ENCODE measurements around the gene RAP1A. TPM values are rescaled to one million over a fixed set of nuclear protein-coding genes. Genes with fewer than 3 reads are reported as not detected.

The RAP1A gene
- total RNA-seq, 1 experiment from 2014 or later = 37.1 TPM

DNA sequence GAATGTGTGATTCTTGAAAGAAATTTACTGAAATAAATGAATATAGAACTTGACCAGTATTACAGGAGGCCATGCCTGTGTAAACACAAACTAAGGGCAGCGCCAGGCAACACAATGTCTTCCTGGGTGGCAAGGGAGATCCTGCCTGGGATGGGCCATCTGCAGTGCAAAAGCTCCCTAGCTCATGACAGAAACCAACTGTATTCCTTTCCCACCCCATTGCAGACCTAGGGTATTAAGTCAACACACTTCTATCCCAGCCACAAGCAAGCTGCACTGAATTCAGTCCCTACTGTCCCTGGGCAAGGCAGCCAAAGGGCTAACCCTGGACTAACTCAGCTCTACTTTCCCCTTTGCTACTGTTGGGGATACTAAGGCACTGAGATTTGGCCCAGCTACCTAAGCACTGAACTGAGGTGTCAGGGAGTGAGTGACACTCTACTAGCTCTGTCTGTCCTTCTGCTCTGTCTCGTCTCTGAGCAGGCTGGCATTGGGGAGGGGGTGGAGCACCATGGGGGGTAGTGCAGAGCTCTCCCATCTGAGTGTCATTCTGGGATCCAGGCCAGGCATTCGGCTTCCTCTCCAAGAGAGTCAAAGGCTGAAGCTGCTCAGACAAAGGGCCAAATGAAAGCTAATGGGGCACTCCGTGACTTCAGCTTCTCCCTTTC lies 117.1 kb downstream of the RAP1A start:
- Histone ChIP-seq H3K27me3 (ENCODE audit: control insufficient read depth, insufficient read depth, low read length) (no peaks in the 10 kb centered on the region; the same call in 1 of the 2 replicates), H3K4me3 (ENCODE audit: low read depth in 2 of 2, low read length in 2 of 2) (no peak overlapping the region), H3K27ac (ENCODE audit: low read length) (no peak overlapping the region), H3K36me3 (ENCODE audit: control insufficient read depth, insufficient read depth, low read length) (no peaks in the 10 kb centered on the region), H3K9me3 (ENCODE audit: control insufficient read depth, insufficient read depth, low read depth, low read length) (no peaks in the 10 kb centered on the region), H3K4me1 (ENCODE audit: control insufficient read depth, insufficient read depth, low read length) (no peaks in the 10 kb centered on the region)
- ChIA-PET CTCF (no interaction called here), POLR2A (interaction anchor here (0.6 kb wide), 1 partner anchor 9 kb away, joined by 3 read pairs; no protein-coding TSS in a partner anchor)
- no TSS peak for BruUV-seq (replicated peaks)
- TF ChIP-seq, protein P1, sequence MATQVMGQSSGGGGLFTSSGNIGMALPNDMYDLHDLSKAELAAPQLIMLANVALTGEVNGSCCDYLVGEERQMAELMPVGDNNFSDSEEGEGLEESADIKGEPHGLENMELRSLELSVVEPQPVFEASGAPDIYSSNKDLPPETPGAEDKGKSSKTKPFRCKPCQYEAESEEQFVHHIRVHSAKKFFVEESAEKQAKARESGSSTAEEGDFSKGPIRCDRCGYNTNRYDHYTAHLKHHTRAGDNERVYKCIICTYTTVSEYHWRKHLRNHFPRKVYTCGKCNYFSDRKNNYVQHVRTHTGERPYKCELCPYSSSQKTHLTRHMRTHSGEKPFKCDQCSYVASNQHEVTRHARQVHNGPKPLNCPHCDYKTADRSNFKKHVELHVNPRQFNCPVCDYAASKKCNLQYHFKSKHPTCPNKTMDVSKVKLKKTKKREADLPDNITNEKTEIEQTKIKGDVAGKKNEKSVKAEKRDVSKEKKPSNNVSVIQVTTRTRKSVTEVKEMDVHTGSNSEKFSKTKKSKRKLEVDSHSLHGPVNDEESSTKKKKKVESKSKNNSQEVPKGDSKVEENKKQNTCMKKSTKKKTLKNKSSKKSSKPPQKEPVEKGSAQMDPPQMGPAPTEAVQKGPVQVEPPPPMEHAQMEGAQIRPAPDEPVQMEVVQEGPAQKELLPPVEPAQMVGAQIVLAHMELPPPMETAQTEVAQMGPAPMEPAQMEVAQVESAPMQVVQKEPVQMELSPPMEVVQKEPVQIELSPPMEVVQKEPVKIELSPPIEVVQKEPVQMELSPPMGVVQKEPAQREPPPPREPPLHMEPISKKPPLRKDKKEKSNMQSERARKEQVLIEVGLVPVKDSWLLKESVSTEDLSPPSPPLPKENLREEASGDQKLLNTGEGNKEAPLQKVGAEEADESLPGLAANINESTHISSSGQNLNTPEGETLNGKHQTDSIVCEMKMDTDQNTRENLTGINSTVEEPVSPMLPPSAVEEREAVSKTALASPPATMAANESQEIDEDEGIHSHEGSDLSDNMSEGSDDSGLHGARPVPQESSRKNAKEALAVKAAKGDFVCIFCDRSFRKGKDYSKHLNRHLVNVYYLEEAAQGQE (IDR thresholded peaks at IDR 0.05; ENCODE audit: insufficient read depth in 1 of 2, low read depth in 2 of 2, low read length in 1 of 2) = no peak
- TF ChIP-seq POLR2AphosphoS5 (IDR thresholded peaks at IDR 0.05; ENCODE audit: low read depth, low read length) = no peak
- DNase-seq (ENCODE audit: low read depth, low spot score) = no peak
- in situ Hi-C loops (cut with HindIII; ENCODE audit: low pct_unique_long_range_greater_than_20kb, low sequenced_read_pairs) = no loop called here
- intact Hi-C loops (cut with micrococcal nuclease; ENCODE audit: unreplicated experiment) = no loop called here
- no peak for ATAC-seq

DNA sequence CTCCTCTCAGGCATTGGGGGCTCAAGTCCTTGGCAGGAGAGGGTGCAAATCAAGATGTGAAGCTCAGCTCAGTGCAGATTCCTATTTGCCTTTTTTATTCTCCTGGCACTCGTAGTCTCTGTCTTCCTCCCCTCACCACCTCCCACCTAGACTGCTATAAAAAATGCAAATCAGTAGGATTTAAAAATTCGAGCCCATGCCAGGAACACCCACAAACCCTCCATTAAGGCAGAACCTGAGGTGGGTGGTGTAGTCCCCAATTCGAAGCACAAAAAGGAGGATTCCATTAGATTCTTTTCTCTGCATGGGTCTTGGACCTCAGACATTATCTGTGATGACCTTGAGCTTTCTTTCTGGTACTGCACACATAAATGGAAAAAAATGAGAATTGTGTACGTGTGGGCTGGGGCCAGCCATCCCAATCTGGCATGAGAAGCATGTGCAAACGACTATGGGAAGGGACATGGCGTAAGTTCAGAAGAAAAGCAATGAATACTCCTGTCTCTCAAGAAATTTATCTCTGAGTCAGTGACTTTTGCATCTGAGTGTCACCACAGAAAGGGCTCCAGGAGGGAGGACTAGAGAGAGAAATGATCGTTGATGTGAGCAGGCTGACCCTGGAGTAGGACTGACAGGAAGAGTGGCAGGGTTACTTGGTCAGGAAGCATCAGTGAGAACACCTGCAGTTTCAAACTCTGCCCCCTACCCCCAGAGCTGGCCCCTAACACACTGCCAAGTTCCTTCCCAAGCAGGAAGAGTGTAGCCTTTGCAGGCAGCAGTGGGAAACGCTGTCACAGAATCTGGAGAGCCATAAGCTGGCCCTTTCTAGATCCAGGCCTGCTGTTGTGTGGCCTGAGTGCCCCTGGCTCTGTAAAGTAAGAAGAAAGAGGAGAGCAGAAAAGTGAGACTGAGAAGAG lies 117.9 kb downstream of the RAP1A start:
- no peaks in the 10 kb centered on the region; the same call in 1 of the 2 replicates for H3K27me3 ChIP-seq (ENCODE audit: control insufficient read depth, insufficient read depth, low read length)
- in situ Hi-C loops (cut with HindIII; ENCODE audit: low pct_unique_long_range_greater_than_20kb, low sequenced_read_pairs) (no loop called here), intact Hi-C loops (cut with micrococcal nuclease; ENCODE audit: unreplicated experiment) (no loop called here)
- no peak overlapping the region for H3K27ac ChIP-seq (ENCODE audit: low read length)
- H3K36me3 ChIP-seq (ENCODE audit: control insufficient read depth, insufficient read depth, low read length) = no peaks in the 10 kb centered on the region
- CTCF ChIA-PET = no interaction called here
- H3K9me3 ChIP-seq (ENCODE audit: control insufficient read depth, insufficient read depth, low read depth, low read length) = no peaks in the 10 kb centered on the region
- POLR2A ChIA-PET = no interaction called here
- TF ChIP-seq POLR2AphosphoS5 (IDR thresholded peaks at IDR 0.05; ENCODE audit: low read depth, low read length) (no peak), SIN3A (IDR thresholded peaks at IDR 0.05; ENCODE audit: borderline replicate concordance, insufficient read depth, low read depth, low read length) (no peak), TCF7L2 (IDR thresholded peaks at IDR 0.05; ENCODE audit: low read depth, low read length) (no peak)
- TF ChIP-seq, protein P2, sequence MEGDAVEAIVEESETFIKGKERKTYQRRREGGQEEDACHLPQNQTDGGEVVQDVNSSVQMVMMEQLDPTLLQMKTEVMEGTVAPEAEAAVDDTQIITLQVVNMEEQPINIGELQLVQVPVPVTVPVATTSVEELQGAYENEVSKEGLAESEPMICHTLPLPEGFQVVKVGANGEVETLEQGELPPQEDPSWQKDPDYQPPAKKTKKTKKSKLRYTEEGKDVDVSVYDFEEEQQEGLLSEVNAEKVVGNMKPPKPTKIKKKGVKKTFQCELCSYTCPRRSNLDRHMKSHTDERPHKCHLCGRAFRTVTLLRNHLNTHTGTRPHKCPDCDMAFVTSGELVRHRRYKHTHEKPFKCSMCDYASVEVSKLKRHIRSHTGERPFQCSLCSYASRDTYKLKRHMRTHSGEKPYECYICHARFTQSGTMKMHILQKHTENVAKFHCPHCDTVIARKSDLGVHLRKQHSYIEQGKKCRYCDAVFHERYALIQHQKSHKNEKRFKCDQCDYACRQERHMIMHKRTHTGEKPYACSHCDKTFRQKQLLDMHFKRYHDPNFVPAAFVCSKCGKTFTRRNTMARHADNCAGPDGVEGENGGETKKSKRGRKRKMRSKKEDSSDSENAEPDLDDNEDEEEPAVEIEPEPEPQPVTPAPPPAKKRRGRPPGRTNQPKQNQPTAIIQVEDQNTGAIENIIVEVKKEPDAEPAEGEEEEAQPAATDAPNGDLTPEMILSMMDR (IDR thresholded peaks at IDR 0.05) = no peak
- TF ChIP-seq, protein P1 (IDR thresholded peaks at IDR 0.05; ENCODE audit: insufficient read depth in 1 of 2, low read depth in 2 of 2, low read length in 1 of 2) = no peak
- DNase-seq (ENCODE audit: low read depth, low spot score) (no peak), ATAC-seq (no peak)
- BruUV-seq (replicated peaks) = no TSS peak
- peak overlapping the region in 1 of 2 experiments; percentile 76; a peak in 2 of 4 replicates for H3K4me3 ChIP-seq (ENCODE audit: low read depth in 2 of 2, low read length in 2 of 2)
- no peaks in the 10 kb centered on the region for H3K4me1 ChIP-seq (ENCODE audit: control insufficient read depth, insufficient read depth, low read length)
